ENCODE results near the gene TP63.

DNA sequence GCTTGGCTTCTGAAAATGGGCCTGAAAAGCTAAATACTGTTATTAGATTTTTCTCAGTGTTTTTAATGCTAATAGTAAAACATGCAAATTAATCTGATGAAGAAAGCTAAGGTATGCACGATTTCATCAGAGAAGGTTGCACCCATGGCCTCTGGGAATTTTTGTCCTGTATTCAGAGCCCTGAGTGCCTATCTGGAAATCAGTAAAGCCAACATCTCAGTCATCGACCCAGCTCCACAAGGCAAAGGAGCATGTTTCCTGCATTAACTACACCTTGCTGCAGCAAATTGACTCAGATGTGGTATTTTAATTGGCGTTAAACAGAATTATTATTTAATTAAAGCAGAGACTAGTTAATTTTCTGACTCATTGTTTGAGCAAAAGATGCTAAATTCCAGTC lies 49.0 kb upstream of the TP63 start:
- TF ChIP-seq CTCF (IDR thresholded peaks at IDR 0.05) (no peak), POLR2A (IDR thresholded peaks at IDR 0.05) (no peak), POLR2AphosphoS5 (IDR thresholded peaks at IDR 0.05) (no peak), EP300 (IDR thresholded peaks at IDR 0.05) (no peak)

All from sigmoid colon (tissue), 4 donors.